ENCODE measurements around the gene ERC2.

The ERC2 gene

GRCh38 chr3:56005196-56005805, 463.0 kb downstream of the ERC2 start:
- H3K27ac ChIP-seq: no peak overlapping the region
- TF ChIP-seq ZFX (IDR thresholded peaks at IDR 0.05; ENCODE audit: borderline replicate concordance): no peak
- no peak for TF ChIP-seq CTCF (IDR thresholded peaks at IDR 0.05)

GRCh38 chr3:56003129-56003528, 465.1 kb downstream of the ERC2 start:
- no peak for TF ChIP-seq CTCF (IDR thresholded peaks at IDR 0.05)
- no peak for TF ChIP-seq ZFX (IDR thresholded peaks at IDR 0.05; ENCODE audit: borderline replicate concordance)

GRCh38 chr3:56001991-56002390, 466.3 kb downstream of the ERC2 start:
- TF ChIP-seq ZFX (IDR thresholded peaks at IDR 0.05; ENCODE audit: borderline replicate concordance) (no peak), CTCF (IDR thresholded peaks at IDR 0.05) (no peak)
- H3K27ac ChIP-seq: no peak overlapping the region

More at GRCh38 chr3:56003129-56003528, 465.1 kb downstream of the ERC2 start:
- no peak overlapping the region for H3K27ac ChIP-seq

- no peak for TF ChIP-seq ZFX (IDR thresholded peaks at IDR 0.05; ENCODE audit: borderline replicate concordance)
- TF ChIP-seq CTCF (IDR thresholded peaks at IDR 0.05): no peak
- no peak overlapping the region for H3K27ac ChIP-seq
These were observed 466.7 kb downstream of the ERC2 start for GRCh38 chr3:56001537-56001936.

- no peak for TF ChIP-seq ZFX (IDR thresholded peaks at IDR 0.05; ENCODE audit: borderline replicate concordance)
- no peak for TF ChIP-seq CTCF (IDR thresholded peaks at IDR 0.05)
- no peak overlapping the region for H3K27ac ChIP-seq
These were observed 478.9 kb downstream of the ERC2 start for GRCh38 chr3:55989366-55989765.

GRCh38 chr3:55988905-55989304, 479.4 kb downstream of the ERC2 start:
- TF ChIP-seq CTCF (IDR thresholded peaks at IDR 0.05) (no peak), ZFX (IDR thresholded peaks at IDR 0.05; ENCODE audit: borderline replicate concordance) (no peak)

GRCh38 chr3:55984626-55985025, 483.6 kb downstream of the ERC2 start:
- TF ChIP-seq CTCF (IDR thresholded peaks at IDR 0.05) (no peak), ZFX (IDR thresholded peaks at IDR 0.05; ENCODE audit: borderline replicate concordance) (no peak)
- no peak overlapping the region for H3K27ac ChIP-seq

More at GRCh38 chr3:55988905-55989304, 479.4 kb downstream of the ERC2 start:
- H3K27ac ChIP-seq: no peak overlapping the region

Data from 22Rv1 (cell line).